NCI-H146 (cell line): ENCODE data around the gene C12orf50.
A peak's percentile ranks its signal among the peaks of the same experiment; 100 is the strongest.
"Not testable (repeated sequence)": the region's sequence is repeated elsewhere in the genome, so short reads cannot be mapped to it uniquely, and the experiment has no call there.

Experiments used
- DNase-seq: peaks from one replicate; lab custom pipeline; 2025; lab: John Stamatoyannopoulos, UW

Gene C12orf50

GRCh38 chr12:88029093-88029665, at the start of gene C12orf50:
C12orf50 (minus strand) TSS chr12:88029401; CDS start chr12:88026962, 2,439 bp downstream.
- DNase-seq = no peak

DNA sequence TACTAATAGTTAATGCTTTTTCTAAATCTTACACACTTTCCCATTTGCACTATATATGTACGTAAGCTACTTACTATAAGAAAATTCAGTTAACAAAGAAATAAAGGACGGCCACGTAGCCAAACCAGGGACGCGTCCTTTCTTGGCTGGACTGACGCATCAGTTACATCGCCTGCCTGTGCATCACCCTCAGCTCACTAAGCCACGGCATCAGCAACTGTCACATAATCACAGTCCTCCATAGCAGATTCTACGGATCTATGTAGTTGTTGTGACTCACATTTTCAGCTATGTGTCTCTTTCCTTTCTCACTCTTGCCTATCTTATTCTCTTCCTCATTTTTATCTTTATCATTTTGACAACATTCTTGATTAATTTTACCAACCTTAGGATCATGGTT, 38.1 kb upstream of the C12orf50 start:
- DNase-seq = no peak

DNA sequence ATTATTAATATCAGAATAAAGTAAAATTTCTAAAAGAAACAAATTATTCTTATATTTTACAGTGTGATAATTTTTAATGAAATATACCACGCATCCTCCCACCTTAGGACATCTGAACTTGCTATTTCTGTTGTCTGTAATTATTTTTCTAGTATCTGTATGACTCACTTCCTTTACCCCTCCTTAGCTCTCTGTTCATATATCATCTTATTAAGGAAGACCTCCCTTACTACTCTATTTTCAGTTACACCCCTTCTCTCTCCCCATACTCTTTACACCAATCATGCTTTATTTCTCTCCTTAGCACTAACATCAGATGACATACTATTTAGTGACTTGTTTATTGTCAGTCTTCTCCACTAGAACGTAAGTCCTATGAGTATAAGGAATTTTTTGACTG, 34.2 kb upstream of the C12orf50 start:
- DNase-seq = no peak

DNA sequence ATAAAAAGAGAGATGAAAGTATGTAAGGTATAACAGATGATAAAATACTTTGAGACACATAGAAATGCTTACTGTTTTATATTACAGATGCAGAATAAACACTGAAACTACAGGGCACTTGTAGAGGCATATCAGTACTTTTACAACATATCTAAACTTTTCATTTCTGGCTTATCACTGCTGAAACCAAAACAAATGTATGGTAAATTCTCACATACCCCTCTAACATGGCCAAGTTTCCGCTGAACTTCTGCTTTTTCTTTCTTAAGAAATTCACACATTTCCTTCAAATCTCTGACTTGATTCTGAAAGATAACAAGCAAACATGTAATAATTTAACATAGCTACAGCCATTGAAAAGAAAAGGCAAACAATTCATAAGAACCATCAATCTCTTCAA, 33.3 kb upstream of the C12orf50 start:
- no peak for DNase-seq

DNA sequence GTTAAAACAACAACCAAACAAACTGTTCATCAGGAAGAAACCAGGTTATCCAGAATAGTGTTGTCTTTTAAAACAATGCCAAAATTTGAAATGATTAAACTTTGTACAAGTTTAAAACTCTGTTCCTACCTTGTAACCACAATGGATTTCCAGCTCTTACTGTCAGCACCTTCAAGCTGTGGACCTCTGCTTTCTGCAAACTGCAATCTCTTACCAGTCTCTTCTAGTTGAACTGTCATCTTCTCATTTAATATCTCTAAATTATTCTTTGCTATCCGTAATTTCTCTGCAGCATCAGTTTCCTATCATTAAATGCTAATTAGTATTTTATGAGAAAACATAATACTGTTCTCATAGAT, 29.5 kb upstream of the C12orf50 start:
- no peak for DNase-seq

GRCh38 chr12:88057994-88058718, 29.0 kb upstream of the C12orf50 start:
- DNase-seq = no peak

DNA sequence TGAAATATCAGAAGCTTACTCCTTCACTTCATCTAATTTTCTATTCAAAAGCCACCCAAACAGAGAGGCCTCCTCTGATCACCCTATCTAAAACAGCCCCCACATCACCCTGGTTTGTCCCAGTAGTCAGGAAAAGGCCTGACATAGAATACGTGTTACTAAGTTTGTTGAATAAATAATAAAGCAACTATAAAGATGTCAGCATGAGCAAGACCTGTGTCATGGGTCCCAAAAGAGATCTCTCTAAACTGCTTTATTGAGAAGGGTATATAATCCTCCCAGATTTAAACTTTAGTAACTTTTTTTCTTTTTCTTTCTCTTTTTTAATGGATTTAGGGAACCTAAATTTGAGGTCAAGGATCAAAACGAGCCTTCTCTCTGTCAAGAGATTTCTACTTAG, 27.4 kb upstream of the C12orf50 start:
- no peak for DNase-seq

DNA sequence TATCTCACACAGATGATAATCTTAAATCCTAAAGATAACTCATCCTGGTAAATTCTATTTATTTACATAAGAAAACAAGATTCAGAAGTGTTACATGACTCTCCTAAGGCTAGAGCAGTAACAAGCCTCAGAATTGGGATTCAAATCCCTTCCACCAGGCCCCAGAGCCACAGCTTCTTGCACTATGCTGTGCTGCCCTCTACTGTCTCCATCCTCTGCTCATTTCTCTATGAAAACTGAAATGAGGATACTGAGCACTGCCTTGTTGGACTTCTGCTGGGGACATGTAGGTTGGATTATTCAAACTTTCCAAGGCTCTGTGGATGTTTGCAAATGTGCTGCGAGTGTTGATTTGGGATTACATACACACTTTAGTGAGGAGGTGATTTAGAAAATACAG, 23.5 kb upstream of the C12orf50 start:
- peak; percentile 25 for DNase-seq

DNA sequence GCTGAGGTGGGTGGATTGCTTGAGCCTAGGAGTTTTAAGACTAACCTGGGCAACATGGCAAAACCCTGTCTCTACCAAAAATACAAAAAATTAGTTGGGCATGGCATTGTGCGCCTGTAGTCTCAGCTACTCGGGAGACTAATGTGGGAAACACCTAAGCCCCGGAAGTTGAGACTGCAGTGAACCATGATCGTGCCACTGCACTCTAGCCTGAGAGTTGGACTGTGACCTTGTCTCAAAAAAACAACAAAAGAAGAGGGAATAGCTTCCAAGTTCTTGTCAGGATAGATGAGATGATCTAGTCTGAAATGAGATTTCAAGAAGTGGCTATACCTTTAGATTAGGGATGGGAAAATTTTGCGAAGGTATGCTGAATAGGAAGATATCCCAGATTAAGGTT, 14.8 kb upstream of the C12orf50 start:
- no peak for DNase-seq

- DNase-seq = no peak
Measured at GRCh38 chr12:88037770-88038169, 8.6 kb upstream of the C12orf50 start.

- DNase-seq = no peak
Measured at GRCh38 chr12:88036353-88036965, 7.3 kb upstream of the C12orf50 start.

GRCh38 chr12:88035907-88036289, 6.7 kb upstream of the C12orf50 start:
- peak; percentile 28 for DNase-seq

DNA sequence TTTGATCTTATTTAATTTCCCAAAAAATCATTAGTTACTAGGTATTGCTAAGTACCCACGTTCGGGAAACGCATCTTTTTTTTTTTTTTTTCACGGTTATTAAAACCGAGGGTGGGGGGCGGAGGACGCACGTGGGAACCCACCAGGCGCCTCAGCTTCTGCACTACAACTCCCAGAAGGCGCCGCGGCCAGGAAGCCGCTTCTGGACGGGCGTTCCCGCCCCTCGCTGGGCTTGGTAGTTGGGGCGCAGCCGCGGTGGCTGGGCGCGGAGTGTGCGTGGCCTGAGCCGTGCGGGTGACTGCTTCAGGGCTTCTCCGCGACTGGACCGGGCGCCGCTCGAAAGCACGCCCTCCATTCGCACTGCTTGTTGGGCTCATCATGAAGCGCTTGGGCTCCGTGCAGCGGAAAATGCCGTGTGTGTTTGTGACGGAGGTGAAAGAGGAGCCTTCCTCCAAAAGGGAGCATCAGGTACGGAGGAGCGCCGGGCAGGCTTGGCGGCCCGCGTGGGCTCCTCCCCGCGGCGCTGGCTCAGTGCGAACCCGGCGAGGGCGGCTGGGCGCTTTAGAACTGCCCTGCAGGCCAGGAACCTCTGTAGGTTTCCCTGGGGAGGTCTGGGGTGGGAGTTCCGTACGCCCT, 6.2 kb upstream of the C12orf50 start:
- DNase-seq = peak; percentile 91

- DNase-seq = not testable (repeated sequence)
Measured at GRCh38 chr12:88031161-88031560, 2.0 kb upstream of the C12orf50 start.

GRCh38 chr12:88026196-88026595, 3.0 kb downstream of the C12orf50 start:
- no peak for DNase-seq

DNA sequence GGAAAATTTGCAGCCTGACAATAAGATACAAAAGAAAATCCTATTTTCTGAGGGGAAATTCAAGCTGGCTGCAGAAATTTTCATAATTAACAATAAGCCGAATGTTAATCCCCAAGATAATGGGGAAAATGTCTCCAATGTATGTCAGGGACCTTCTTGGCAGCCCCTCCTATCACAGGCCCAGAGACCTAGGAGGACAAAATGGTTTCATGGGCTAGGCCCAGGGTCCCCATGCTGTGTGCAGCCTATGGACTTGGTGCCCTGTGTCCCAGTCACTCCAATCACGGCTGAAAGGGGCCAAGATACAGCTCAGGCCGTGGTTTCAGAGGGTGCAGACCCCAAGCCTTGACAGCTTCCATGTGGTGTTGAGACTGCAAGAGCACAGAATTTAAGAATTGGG, 11.2 kb downstream of the C12orf50 start:
- DNase-seq = no peak

GRCh38 chr12:88015825-88016224, 13.4 kb downstream of the C12orf50 start:
- peak; percentile 9 for DNase-seq

GRCh38 chr12:88011755-88012154, 17.4 kb downstream of the C12orf50 start:
- DNase-seq = no peak

- no peak for DNase-seq
Measured at GRCh38 chr12:88006351-88006750, 22.9 kb downstream of the C12orf50 start.

- no peak for DNase-seq
Measured at GRCh38 chr12:88001327-88001726, 27.9 kb downstream of the C12orf50 start.

- DNase-seq = peak; percentile 79
Measured at GRCh38 chr12:87995581-87996178, 33.5 kb downstream of the C12orf50 start.

- DNase-seq = no peak
Measured at GRCh38 chr12:87991483-87991882, 37.7 kb downstream of the C12orf50 start.

GRCh38 chr12:87988534-87988933, 40.7 kb downstream of the C12orf50 start:
- DNase-seq = no peak
